Stimulated activated CD4-positive, alpha-beta T cell treated with anti-CD3 and anti-CD28 coated beads, TNF-alpha, amount 100 ng/mL, for 24 hours (primary cell): ENCODE results near the gene OCRL.
"Not testable (repeated sequence)": the region's sequence is repeated elsewhere in the genome, so short reads cannot be mapped to it uniquely, and the experiment has no call there.

Source experiments
- DNase-seq, 3 experiments: peaks; one replicate each; pipeline ENCODE4 v3.0.0-alpha.2; 2020; ENCODE audit warnings: low read depth in 3 of 3

OCRL gene

GRCh38 chrX:129534816-129535578, 5.1 kb upstream of the OCRL start:
- no peak for DNase-seq

GRCh38 chrX:129540722-129541184, 694 bp downstream of the OCRL start:
- DNase-seq = no peak

- DNase-seq = no peak
These were observed 4.7 kb downstream of the OCRL start for GRCh38 chrX:129544780-129545179.

GRCh38 chrX:129545408-129545807, 5.3 kb downstream of the OCRL start:
- no peak for DNase-seq

- DNase-seq = no peak
These were observed 9.1 kb downstream of the OCRL start for GRCh38 chrX:129549124-129549523.

- no peak for DNase-seq
These were observed 13.7 kb downstream of the OCRL start for GRCh38 chrX:129553619-129554288.

- DNase-seq = not testable (repeated sequence)
These were observed 14.8 kb downstream of the OCRL start for GRCh38 chrX:129554816-129555215.

- DNase-seq = no peak
These were observed 16.8 kb downstream of the OCRL start for GRCh38 chrX:129556806-129557315.

GRCh38 chrX:129557844-129558480, 17.9 kb downstream of the OCRL start:
- DNase-seq = no peak

GRCh38 chrX:129559783-129560182, 19.7 kb downstream of the OCRL start:
- DNase-seq = no peak

- DNase-seq = no peak
These were observed 21.4 kb downstream of the OCRL start for GRCh38 chrX:129561453-129561852.

- not testable (repeated sequence) for DNase-seq
These were observed 24.3 kb downstream of the OCRL start for GRCh38 chrX:129564345-129564744.

- DNase-seq = no peak
These were observed 25.1 kb downstream of the OCRL start for GRCh38 chrX:129565046-129565650.

GRCh38 chrX:129566073-129566472, 26.0 kb downstream of the OCRL start:
- no peak for DNase-seq

- no peak for DNase-seq
These were observed 28.3 kb downstream of the OCRL start for GRCh38 chrX:129568349-129568748.

GRCh38 chrX:129572422-129572821, 32.4 kb downstream of the OCRL start:
- DNase-seq = no peak

- not testable (repeated sequence) for DNase-seq
These were observed 33.6 kb downstream of the OCRL start for GRCh38 chrX:129573652-129574051.

- no peak for DNase-seq
These were observed 34.2 kb downstream of the OCRL start for GRCh38 chrX:129574214-129574613.

GRCh38 chrX:129576539-129576938, 36.5 kb downstream of the OCRL start:
- DNase-seq = no peak

GRCh38 chrX:129577473-129577872, 37.4 kb downstream of the OCRL start:
- no peak for DNase-seq

GRCh38 chrX:129577877-129578276, 37.8 kb downstream of the OCRL start:
- no peak for DNase-seq

- no peak for DNase-seq
These were observed 41.8 kb downstream of the OCRL start for GRCh38 chrX:129581904-129582303.
